Smooth muscle cell (in vitro differentiated cells): ENCODE data around the gene CRYBA2. TPM values are rescaled to one million over a fixed set of nuclear protein-coding genes. Genes with fewer than 3 reads are reported as not detected.
A peak's percentile ranks its signal among the peaks of the same experiment; 100 is the strongest.

Experiments used
- DNase-seq: peaks from one replicate; lab custom pipeline; 2025; ENCODE audit not compliant: unreplicated experiment; lab: John Stamatoyannopoulos, UW
- H2AFZ ChIP-seq: fragments of 200-600 bp; sonication (generic); 2 replicates; pipeline ENCODE4 v1.6.0; 2016; ENCODE audit warnings: antibody characterized with exemption, low read depth, mild to moderate bottlenecking
- H3F3A ChIP-seq: fragments of 200-600 bp; sonication (generic); 2 replicates; pipeline ENCODE4 v1.6.0; 2017; ENCODE audit warnings: antibody characterized with exemption, low read depth
- H3K27ac ChIP-seq: fragments of 200-600 bp; sonication (generic); 2 replicates; pipeline ENCODE4 v1.5.1; 2016; ENCODE audit warnings: low read depth, mild to moderate bottlenecking
- H3K27me3 ChIP-seq: fragments of 200-600 bp; sonication (generic); 2 replicates; pipeline ENCODE4 v1.6.1; 2016; ENCODE audit warnings: low read depth, mild to moderate bottlenecking
- H3K36me3 ChIP-seq: fragments of 200-600 bp; sonication (generic); 2 replicates; pipeline ENCODE4 v1.5.1; 2016; ENCODE audit warnings: low read depth
- H3K4me1 ChIP-seq: fragments of 200-600 bp; sonication (generic); 2 replicates; pipeline ENCODE4 v1.5.1; 2016; ENCODE audit warnings: low read depth
- H3K4me2 ChIP-seq: fragments of 200-600 bp; sonication (generic); 2 replicates; pipeline ENCODE4 v1.6.0; 2016; ENCODE audit warnings: mild to moderate bottlenecking
- H3K4me3 ChIP-seq: fragments of 200-600 bp; sonication (generic); 2 replicates; pipeline ENCODE4 v1.5.1; 2016; ENCODE audit warnings: mild to moderate bottlenecking
- H3K79me2 ChIP-seq: fragments of 200-600 bp; sonication (generic); 2 replicates; pipeline ENCODE4 v1.6.0; 2016; ENCODE audit warnings: low read depth, mild to moderate bottlenecking
- H3K9ac ChIP-seq: fragments of 200-600 bp; sonication (generic); 2 replicates; pipeline ENCODE4 v1.6.0; 2016; ENCODE audit warnings: low read depth
- H3K9me3 ChIP-seq: fragments of 200-600 bp; sonication (generic); replicated peaks from 2 replicates; pipeline ENCODE4 v1.5.1; 2016; ENCODE audit warnings: low read depth
- H4K20me1 ChIP-seq: fragments of 200-600 bp; sonication (generic); 2 replicates; pipeline ENCODE4 v1.6.0; 2016; ENCODE audit warnings: low read depth
- WGBS: methylation state at CpG from one replicate; pipeline ENCODE4 v1.1.7; 2016; ENCODE audit warnings: low lambda C conversion rate; 5-methylcytosine and 5-hydroxymethylcytosine counted together
- polyA plus RNA-seq: library from polyadenylated mRNA; unstranded; fragments of >200 nt; fragmentation: Nextera tagmentation; extraction: Ambion mirVana; gene quantifications from 2 replicates; pipeline ENCODE4 v1.2.1, GENCODE V29; 2016
- total RNA-seq: library from RNA; depleted of rRNA; stranded (reverse); fragments of >200 nt; gene quantifications from 2 replicates; pipeline ENCODE4 v1.2.3, GENCODE V29; 2014
- TF ChIP-seq, protein P1 (sequence below): fragments of 200-600 bp; sonication (generic); IDR thresholded peaks from 2 replicates; pipeline ENCODE4 v1.5.1; 2017; ENCODE audit warnings: borderline replicate concordance, mild to moderate bottlenecking, antibody characterized with exemption; ENCODE audit not compliant: insufficient read depth, poor library complexity, severe bottlenecking

The CRYBA2 gene, protein sequence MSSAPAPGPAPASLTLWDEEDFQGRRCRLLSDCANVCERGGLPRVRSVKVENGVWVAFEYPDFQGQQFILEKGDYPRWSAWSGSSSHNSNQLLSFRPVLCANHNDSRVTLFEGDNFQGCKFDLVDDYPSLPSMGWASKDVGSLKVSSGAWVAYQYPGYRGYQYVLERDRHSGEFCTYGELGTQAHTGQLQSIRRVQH
- total RNA-seq (not detected in 2 replicates), polyA plus RNA-seq (not detected in 2 replicates)

DNA sequence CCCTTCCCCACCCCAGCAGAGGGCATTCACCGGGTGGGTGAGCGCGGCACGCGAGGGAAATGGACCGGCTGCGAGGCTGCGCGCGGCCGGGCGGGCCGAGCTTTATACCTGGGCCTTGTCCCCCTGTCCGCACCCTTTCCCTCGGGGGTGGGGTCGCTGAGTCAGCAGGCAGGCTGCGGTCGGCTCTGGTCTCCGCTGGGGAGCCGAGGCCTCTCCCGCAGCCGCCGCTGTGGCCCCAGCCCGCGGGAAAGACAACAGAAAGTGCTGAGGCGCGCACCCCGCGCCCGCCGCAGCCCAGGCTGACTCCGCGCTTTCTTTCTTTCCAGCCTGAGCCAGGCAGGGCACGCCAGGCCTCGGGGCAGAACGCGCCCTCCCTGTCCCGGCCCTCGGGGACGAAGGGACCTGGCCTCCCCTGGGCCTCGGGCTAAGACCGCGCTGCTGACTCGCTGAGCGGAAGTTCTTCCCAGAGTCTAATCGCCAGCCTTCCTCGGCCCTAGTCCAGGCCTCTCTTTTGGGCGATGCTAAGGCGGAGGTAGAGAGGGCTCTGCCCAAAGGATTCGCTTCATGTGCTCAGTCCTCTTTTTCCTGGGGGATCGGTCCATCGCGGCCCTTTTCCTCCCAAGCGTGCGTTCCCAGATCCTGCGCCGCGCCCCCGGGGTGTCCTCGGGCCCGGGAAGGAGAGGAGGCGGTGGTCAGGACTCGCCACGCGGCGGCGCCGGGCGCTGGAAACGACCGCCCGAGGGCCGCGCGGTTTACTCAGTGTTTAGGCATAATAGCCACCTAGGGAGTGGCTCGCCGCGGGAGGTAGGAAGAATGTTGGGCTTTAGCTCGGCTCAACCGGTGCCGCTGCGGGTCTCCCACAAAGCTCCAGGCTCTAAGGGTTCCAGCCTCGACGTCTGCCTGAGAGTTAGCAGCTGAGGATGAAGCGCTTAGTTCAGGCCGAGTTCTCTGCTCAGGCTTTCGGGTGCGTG is at the start of gene CRYBA2:
Gene CRYBA2 (minus strand): TSS at position 78 of the 971 bp plus-strand sequence. CDS start 246 bp downstream, outside the sequence.
- Histone ChIP-seq H3K4me2 (peak within 1 kb of the TSS; percentile 88), H3K9ac (no peak within 1 kb of the TSS), H2AFZ (peak within 1 kb of the TSS; percentile 43), H3K36me3 (no peaks in the 10 kb centered on the region), H3F3A (no peaks in the 10 kb centered on the region), H3K4me3 (peak within 1 kb of the TSS; percentile 45), H3K9me3 (no peaks in the 10 kb centered on the region), H3K4me1 (peaks cover 9% of the 10 kb centered on the region), H3K27me3 (peaks cover 73% of the 10 kb centered on the region), H4K20me1 (no peaks in the 10 kb centered on the region), H3K27ac (no peak within 1 kb of the TSS), H3K79me2 (no peaks in the 10 kb centered on the region)
- WGBS: 3% methylated on average over 82 of the region's 88 CpGs
- DNase-seq: no peak
- TF ChIP-seq, protein P1, sequence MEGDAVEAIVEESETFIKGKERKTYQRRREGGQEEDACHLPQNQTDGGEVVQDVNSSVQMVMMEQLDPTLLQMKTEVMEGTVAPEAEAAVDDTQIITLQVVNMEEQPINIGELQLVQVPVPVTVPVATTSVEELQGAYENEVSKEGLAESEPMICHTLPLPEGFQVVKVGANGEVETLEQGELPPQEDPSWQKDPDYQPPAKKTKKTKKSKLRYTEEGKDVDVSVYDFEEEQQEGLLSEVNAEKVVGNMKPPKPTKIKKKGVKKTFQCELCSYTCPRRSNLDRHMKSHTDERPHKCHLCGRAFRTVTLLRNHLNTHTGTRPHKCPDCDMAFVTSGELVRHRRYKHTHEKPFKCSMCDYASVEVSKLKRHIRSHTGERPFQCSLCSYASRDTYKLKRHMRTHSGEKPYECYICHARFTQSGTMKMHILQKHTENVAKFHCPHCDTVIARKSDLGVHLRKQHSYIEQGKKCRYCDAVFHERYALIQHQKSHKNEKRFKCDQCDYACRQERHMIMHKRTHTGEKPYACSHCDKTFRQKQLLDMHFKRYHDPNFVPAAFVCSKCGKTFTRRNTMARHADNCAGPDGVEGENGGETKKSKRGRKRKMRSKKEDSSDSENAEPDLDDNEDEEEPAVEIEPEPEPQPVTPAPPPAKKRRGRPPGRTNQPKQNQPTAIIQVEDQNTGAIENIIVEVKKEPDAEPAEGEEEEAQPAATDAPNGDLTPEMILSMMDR: peak; percentile 1

DNA sequence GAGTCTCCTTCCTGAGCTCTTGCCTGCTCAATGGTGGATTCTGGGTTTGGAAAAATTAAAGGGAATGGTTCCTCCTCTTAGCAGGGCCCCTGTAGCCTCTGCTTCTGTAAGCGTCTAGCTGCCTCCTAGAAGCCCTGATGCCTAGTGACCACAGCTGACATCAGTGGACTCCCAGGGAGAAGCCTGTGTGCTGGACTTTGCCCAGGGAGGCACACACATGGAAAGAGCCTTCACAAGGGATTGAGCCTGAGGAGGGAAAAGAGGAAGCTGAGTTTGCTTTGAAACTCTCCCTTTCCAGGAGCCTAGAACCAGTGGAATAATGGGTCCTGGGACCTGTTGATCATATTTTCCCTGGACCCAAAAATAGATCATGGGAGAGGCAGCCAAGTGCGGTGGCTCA is 49.5 kb upstream of the CRYBA2 start:
- H3K36me3 ChIP-seq: no peaks in the 10 kb centered on the region
- no peak overlapping the region for H3K4me3 ChIP-seq
- DNase-seq: no peak
- H3K9ac ChIP-seq: no peak overlapping the region
- H3K79me2 ChIP-seq: no peaks in the 10 kb centered on the region
- no peak overlapping the region for H3K4me2 ChIP-seq
- no peaks in the 10 kb centered on the region for H3F3A ChIP-seq
- WGBS: 76% methylated on average over 2 of the region's 2 CpGs
- H3K27ac ChIP-seq: no peak overlapping the region
- H3K4me1 ChIP-seq: no peaks in the 10 kb centered on the region
- TF ChIP-seq, protein P1: no peak
- no peaks in the 10 kb centered on the region for H3K9me3 ChIP-seq
- H2AFZ ChIP-seq: no peak overlapping the region
- H4K20me1 ChIP-seq: no peaks in the 10 kb centered on the region
- peaks cover 74% of the 10 kb centered on the region for H3K27me3 ChIP-seq

DNA sequence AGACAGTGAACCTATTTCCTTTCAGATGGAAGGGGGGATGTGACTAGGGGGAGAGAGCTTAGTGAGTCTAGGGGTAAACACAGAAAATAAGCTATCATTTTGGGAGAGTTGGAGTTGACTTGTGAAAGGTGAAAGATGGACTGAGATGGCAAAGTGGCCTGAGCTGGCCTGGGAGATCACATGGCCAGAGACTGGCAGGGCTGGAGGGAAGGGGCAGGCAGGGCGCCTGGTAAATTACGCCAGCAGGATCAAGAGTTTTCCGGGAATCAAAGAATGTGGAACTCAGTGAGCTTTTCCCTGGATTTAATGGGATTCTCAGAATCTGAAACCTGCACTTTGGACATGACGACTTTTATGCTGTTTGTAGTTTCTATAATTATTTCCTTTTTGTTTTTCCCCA is 48.9 kb upstream of the CRYBA2 start:
- no peak for DNase-seq
- Histone ChIP-seq H4K20me1 (no peaks in the 10 kb centered on the region), H3K9me3 (no peaks in the 10 kb centered on the region), H3K4me2 (no peak overlapping the region), H3F3A (no peaks in the 10 kb centered on the region), H3K36me3 (no peaks in the 10 kb centered on the region), H3K27ac (no peak overlapping the region), H3K27me3 (peaks cover 69% of the 10 kb centered on the region), H3K9ac (no peak overlapping the region), H2AFZ (no peak overlapping the region), H3K4me3 (no peak overlapping the region), H3K79me2 (no peaks in the 10 kb centered on the region), H3K4me1 (no peaks in the 10 kb centered on the region)
- WGBS: 84% methylated on average over 4 of the region's 4 CpGs
- TF ChIP-seq, protein P1: no peak
